NCI-H1694 treated with DMSO at 0.1 percent for 48 hours (cell line): ENCODE data around the gene STX8.
"Not testable (repeated sequence)": the region's sequence is repeated elsewhere in the genome, so short reads cannot be mapped to it uniquely, and the experiment has no call there.

Experiments used
- DNase-seq: peaks from one replicate; lab custom pipeline; 2025; lab: John Stamatoyannopoulos, UW

The STX8 gene

GRCh38 chr17:9339482-9339881 lies 236.1 kb downstream of the STX8 start:
- not testable (repeated sequence) for DNase-seq

- DNase-seq: no peak
Observed at GRCh38 chr17:9336817-9337216, 238.8 kb downstream of the STX8 start.

- no peak for DNase-seq
Observed at GRCh38 chr17:9334536-9335446, 240.8 kb downstream of the STX8 start.

GRCh38 chr17:9332132-9332494 lies 243.5 kb downstream of the STX8 start:
- DNase-seq: no peak

- no peak for DNase-seq
Observed at GRCh38 chr17:9331279-9332131, 244.1 kb downstream of the STX8 start.

GRCh38 chr17:9330611-9331271 lies 244.9 kb downstream of the STX8 start:
- DNase-seq: no peak

GRCh38 chr17:9330141-9330540 lies 245.5 kb downstream of the STX8 start:
- no peak for DNase-seq

- no peak for DNase-seq
Observed at GRCh38 chr17:9329251-9329921, 246.2 kb downstream of the STX8 start.

- no peak for DNase-seq
Observed at GRCh38 chr17:9324864-9325263, 250.8 kb downstream of the STX8 start.

- DNase-seq: no peak
Observed at GRCh38 chr17:9322326-9322725, 253.3 kb downstream of the STX8 start.

- DNase-seq: no peak
Observed at GRCh38 chr17:9321890-9322289, 253.7 kb downstream of the STX8 start.

- no peak for DNase-seq
Observed at GRCh38 chr17:9315360-9315759, 260.3 kb downstream of the STX8 start.

- no peak for DNase-seq
Observed at GRCh38 chr17:9313346-9313745, 262.3 kb downstream of the STX8 start.

GRCh38 chr17:9309216-9309615 lies 266.4 kb downstream of the STX8 start:
- DNase-seq: no peak

- DNase-seq: no peak
Observed at GRCh38 chr17:9308069-9308468, 267.6 kb downstream of the STX8 start.

GRCh38 chr17:9307313-9307998 lies 268.2 kb downstream of the STX8 start:
- no peak for DNase-seq

- no peak for DNase-seq
Observed at GRCh38 chr17:9306086-9306485, 269.5 kb downstream of the STX8 start.

- no peak for DNase-seq
Observed at GRCh38 chr17:9299695-9300094, 275.9 kb downstream of the STX8 start.

GRCh38 chr17:9298776-9299295 lies 276.8 kb downstream of the STX8 start:
- DNase-seq: no peak

GRCh38 chr17:9298135-9298534 lies 277.5 kb downstream of the STX8 start:
- no peak for DNase-seq

GRCh38 chr17:9294661-9295210 lies 280.9 kb downstream of the STX8 start:
- no peak for DNase-seq
